Gastrocnemius medialis (tissue), 4 donors: ENCODE data around the gene TRMT61A. TPM values are rescaled to one million over a fixed set of nuclear protein-coding genes. Genes with fewer than 3 reads are reported as not detected.
A peak's percentile ranks its signal among the peaks of the same experiment; 100 is the strongest.

Source experiments
- ATAC-seq, 2 donors: fragments of 150-250 bp; one replicate each; pipeline ENCODE4 v1.9.1; 2016
- DNase-seq, 2 donors: peaks; one replicate each; pipeline ENCODE4 v3.0.0-alpha.2; 2019
- H3K27ac ChIP-seq, 4 donors: fragments of 200-600 bp; sonication (generic); 1 replicate in 1 of 4; 2 replicates in 3 of 4; pipeline ENCODE4 v1.5.1; 2016 to 2018; ENCODE audit warnings: mild to moderate bottlenecking in 2 of 4, moderate library complexity in 1 of 4
- H3K27me3 ChIP-seq, 3 donors: fragments of 200-600 bp; sonication (generic) in 2 of 3; 1 replicate in 1 of 3; 2 replicates in 2 of 3; pipeline versions ENCODE4 v1.5.1 to v1.6.0; 2016 to 2019; ENCODE audit warnings: mild to moderate bottlenecking in 1 of 3, moderate library complexity in 1 of 3
- H3K36me3 ChIP-seq, 2 donors: fragments of 200-600 bp; sonication (generic) in 1 of 2; one replicate each; pipeline ENCODE4 v1.5.1; 2017 to 2018
- H3K4me1 ChIP-seq, 2 donors: fragments of 200-600 bp; sonication (generic) in 1 of 2; one replicate each; pipeline ENCODE4 v1.5.1; 2016 to 2017; ENCODE audit warnings: mild to moderate bottlenecking in 2 of 2
- H3K4me3 ChIP-seq, 4 donors: fragments of 200-600 bp; sonication (generic) in 3 of 4; 1 replicate in 1 of 4; 2 replicates in 3 of 4; pipeline ENCODE4 v1.5.1; 2016 to 2019; ENCODE audit warnings: mild to moderate bottlenecking in 2 of 4
- H3K9me3 ChIP-seq, 3 donors: fragments of 200-600 bp; sonication (generic) in 2 of 3; 1 replicate in 1 of 3; 2 replicates in 2 of 3; pipeline ENCODE4 v1.5.1; 2016 to 2019
- POLR2A ChIP-seq, 2 donors: fragments of 450-650 bp; IDR thresholded peaks; one replicate each; pipeline ENCODE4 v1.6.1; 2017; ENCODE audit warnings: antibody characterized with exemption in 2 of 2, mild to moderate bottlenecking in 2 of 2, moderate library complexity in 2 of 2
- in situ Hi-C, 4 donors: fragments of 200-750 bp; cut with MboI; loops; one replicate each; pipeline versions ENCODE4 v1.15.0 to v1.8.0; 2017; ENCODE audit warnings: low sequenced_read_pairs in 4 of 4
- intact Hi-C: fragments of 100-400 bp; cut with DNase I; formaldehyde crosslinking; loops from one replicate; pipeline ENCODE4 v1.15.1; 2023; ENCODE audit warnings: low total_unique reads
- total RNA-seq, 4 donors: library from RNA; depleted of rRNA; stranded (reverse); fragments of >200 nt; gene quantifications; one replicate each; pipeline versions ENCODE4 v1.1.0 to v1.2.3, GENCODE V29; 2016
- TF ChIP-seq, protein P1 (sequence below), 5 experiments: fragments of 450-650 bp in 3 of 5; fragments of 200-600 bp in 2 of 5; sonication (generic) in 2 of 5; IDR thresholded peaks in 4 of 5; conservative IDR thresholded peaks in 1 of 5; 1 replicate in 4 of 5; 2 replicates in 1 of 5; pipeline ENCODE4 v1.5.1; 2016 to 2019; ENCODE audit warnings: antibody characterized with exemption in 5 of 5, mild to moderate bottlenecking in 3 of 5, moderate library complexity in 3 of 5

The TRMT61A gene
- total RNA-seq, 4 donors from 2014 or later = 8.3 to 11.0 (median 9.6) TPM

DNA sequence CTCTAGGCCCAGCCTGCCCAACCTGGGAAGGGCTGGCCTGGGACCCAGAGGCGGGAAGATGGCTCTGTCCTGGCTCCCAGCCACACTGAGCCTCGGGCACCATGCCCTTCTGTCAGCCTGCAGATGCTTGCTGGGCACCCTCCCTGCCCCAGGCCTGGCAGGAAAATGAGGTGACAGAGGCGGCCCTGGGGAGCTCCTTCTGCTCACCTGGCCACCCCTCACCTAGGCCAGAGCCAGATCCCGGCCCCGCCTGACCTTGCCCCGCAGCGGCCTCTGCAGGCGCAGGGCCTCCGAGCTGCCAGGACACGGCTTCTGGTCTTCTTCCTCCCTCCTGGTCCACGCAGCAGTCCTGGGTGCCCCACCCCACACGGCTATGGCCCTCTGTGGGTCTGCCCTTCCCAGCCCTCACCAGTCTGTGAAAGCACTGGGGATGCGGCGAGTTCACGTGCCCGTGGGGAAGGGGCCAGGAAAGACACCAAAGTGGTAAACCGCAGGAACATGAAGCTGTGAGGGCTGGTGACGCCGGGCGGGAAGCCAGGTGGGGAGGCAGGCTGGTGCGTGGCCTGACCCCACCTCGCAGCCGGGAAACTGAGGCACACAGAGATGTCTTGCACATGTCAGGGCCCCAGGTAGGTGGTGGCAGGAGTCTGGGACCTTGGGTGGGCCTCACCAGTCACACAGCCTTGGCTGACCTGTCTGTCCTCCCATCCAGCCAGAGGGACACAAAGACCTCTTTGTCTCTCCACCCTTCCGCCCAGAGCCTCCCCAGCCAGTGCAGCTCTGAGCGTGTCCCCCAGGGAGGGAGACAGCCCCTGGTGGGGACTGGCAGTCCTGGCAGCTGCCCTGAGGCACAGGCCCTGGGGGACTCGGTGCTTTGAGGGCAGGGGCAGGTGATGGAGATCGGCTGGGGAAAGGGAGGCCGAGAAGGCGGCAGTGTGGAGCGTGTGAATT lies 20.6 kb downstream of the TRMT61A start:
- Histone ChIP-seq H3K4me3 (no peak overlapping the region), H3K4me1 (peaks cover 24 to 56% of the 10 kb centered on the region in 2 donors), H3K27ac (peak overlapping the region in 3 of 4 donors; percentile 79 to 97 (median 93)), H3K36me3 (no peaks in the 10 kb centered on the region), H3K9me3 (no peaks in the 10 kb centered on the region), H3K27me3 (no peaks in the 10 kb centered on the region)
- intact Hi-C loops = loop anchor here (5.0 to 10.0 kb wide), 3 partner anchors 47 to 1175 kb away; partner anchors contain the start of genes ADSS1 and MARK3
- in situ Hi-C loops = loop anchor here in 1 of 4 donors (25.0 kb wide), 1 partner anchor 363 kb away; a partner anchor contains a TSS
- TF ChIP-seq POLR2A (IDR thresholded peaks at IDR 0.05) = no peak
- TF ChIP-seq, protein P1, sequence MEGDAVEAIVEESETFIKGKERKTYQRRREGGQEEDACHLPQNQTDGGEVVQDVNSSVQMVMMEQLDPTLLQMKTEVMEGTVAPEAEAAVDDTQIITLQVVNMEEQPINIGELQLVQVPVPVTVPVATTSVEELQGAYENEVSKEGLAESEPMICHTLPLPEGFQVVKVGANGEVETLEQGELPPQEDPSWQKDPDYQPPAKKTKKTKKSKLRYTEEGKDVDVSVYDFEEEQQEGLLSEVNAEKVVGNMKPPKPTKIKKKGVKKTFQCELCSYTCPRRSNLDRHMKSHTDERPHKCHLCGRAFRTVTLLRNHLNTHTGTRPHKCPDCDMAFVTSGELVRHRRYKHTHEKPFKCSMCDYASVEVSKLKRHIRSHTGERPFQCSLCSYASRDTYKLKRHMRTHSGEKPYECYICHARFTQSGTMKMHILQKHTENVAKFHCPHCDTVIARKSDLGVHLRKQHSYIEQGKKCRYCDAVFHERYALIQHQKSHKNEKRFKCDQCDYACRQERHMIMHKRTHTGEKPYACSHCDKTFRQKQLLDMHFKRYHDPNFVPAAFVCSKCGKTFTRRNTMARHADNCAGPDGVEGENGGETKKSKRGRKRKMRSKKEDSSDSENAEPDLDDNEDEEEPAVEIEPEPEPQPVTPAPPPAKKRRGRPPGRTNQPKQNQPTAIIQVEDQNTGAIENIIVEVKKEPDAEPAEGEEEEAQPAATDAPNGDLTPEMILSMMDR (IDR thresholded peaks at IDR 0.05 in 4 of 5, conservative IDR thresholded peaks at IDR 0.05 in 1 of 5) = no peak
- ATAC-seq (no peak), DNase-seq (no peak)

DNA sequence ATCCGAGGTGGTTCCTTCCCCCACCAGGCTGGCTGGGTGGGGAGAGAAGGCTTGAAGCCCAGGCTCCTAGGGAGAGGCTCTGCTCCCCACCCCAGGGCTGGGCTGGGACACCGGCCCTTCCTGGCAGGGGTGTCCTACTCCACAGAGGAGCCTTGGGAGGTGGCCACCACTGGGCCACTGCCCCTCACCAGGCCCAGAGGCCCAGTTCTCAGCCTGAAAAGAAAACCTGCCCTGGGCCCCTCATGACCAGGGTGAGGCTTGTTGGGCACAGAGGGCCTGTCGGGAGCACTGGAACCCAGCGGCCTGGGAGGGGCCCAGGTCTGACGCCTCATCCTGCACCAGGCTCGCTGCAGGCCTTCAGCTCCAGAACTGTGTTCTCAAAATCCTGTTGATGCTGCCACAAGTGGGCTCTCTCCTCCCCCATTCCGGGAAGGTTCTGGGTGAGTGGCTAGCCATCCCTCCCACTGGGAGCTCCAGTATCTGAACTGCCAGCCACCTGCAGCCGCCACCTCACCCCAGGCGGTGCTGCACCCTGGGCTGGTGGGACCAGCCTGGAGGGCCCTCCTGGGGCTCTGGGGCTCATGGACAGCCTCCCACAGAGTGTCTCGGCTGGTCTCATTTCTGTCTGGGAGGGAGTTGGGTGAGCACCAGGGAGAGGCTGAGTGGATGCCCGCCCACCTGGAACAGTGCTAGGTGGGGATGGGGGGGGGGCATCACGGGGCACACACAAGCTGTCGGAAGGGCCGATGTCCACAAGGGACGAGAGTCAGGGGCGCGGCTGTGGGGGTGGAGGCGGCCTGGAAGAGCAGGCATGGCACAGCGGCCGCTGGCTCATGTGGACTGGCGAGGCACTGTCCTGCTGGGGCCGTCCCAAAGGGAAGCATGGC lies 21.7 kb downstream of the TRMT61A start:
- no peak for TF ChIP-seq POLR2A (IDR thresholded peaks at IDR 0.05)
- TF ChIP-seq, protein P1 (IDR thresholded peaks at IDR 0.05 in 4 of 5, conservative IDR thresholded peaks at IDR 0.05 in 1 of 5) = no peak
- no peak for ATAC-seq
- intact Hi-C loops (loop anchor here (5.0 to 10.0 kb wide), 2 partner anchors 163 to 1174 kb away; partner anchors contain the start of genes ADSS1 and MARK3), in situ Hi-C loops (loop anchor here in 1 of 4 donors (25.0 kb wide), 1 partner anchor 362 kb away; a partner anchor contains a TSS)
- H3K4me1 ChIP-seq = peaks cover 32 to 67% of the 10 kb centered on the region in 2 donors
- no peaks in the 10 kb centered on the region for H3K9me3 ChIP-seq
- no peaks in the 10 kb centered on the region for H3K27me3 ChIP-seq
- DNase-seq = no peak
- peak overlapping the region; percentile 74 to 97 (median 86) for H3K27ac ChIP-seq
- peak overlapping the region in 1 of 4 donors; percentile 40 for H3K4me3 ChIP-seq
- H3K36me3 ChIP-seq = no peaks in the 10 kb centered on the region

DNA sequence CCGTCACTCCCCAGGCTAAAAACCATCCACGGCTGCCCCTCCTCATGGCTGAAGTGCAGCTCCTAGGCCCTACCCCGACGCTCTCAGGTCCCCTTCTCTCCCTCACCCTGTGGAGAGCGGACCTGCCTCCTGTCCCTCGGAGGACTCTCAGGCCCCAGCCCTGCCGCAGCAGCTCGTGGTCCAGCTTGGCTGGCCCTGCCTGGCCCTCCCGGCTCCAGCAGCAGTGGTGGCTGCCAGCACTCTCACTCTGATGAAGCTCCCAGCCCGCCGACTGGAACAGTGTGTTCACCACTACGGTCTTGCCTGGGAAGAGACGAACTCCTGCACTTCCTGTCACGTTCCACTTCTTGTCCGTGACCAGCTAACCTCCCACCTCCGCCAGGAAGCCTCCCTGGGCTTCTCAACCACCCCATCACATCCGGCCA lies 22.4 kb downstream of the TRMT61A start:
- peak; percentile 17 to 62 for TF ChIP-seq POLR2A (IDR thresholded peaks at IDR 0.05)
- TF ChIP-seq, protein P1 (IDR thresholded peaks at IDR 0.05 in 4 of 5, conservative IDR thresholded peaks at IDR 0.05 in 1 of 5) = no peak
- Histone ChIP-seq H3K36me3 (no peaks in the 10 kb centered on the region), H3K4me3 (peak overlapping the region in 1 of 4 donors; percentile 40), H3K27ac (peak overlapping the region; percentile 74 to 97 (median 86)), H3K9me3 (no peaks in the 10 kb centered on the region), H3K27me3 (no peaks in the 10 kb centered on the region), H3K4me1 (peaks cover 38 to 73% of the 10 kb centered on the region in 2 donors)
- in situ Hi-C loops = loop anchor here in 1 of 4 donors (25.0 kb wide), 1 partner anchor 361 kb away; a partner anchor contains a TSS
- DNase-seq (peak in 1 of 2 donors; percentile 90), ATAC-seq (peak; percentile 17 to 63)
- intact Hi-C loops = loop anchor here (5.0 to 10.0 kb wide), 2 partner anchors 164 to 1173 kb away; partner anchors contain the start of genes ADSS1 and MARK3
